Osteocyte (in vitro differentiated cells): ENCODE results near the gene RAB38. TPM values are rescaled to one million over a fixed set of nuclear protein-coding genes. Genes with fewer than 3 reads are reported as not detected.

Source experiments
- DNase-seq: peaks from one replicate; pipeline ENCODE4 v3.0.0; 2021; ENCODE audit warnings: mixed read lengths; ENCODE audit not compliant: unreplicated experiment; ENCODE audit errors: extremely low spot score
- H3K27ac Mint-ChIP-seq: one replicate; pipeline ENCODE4 v1.8.0; 2021; ENCODE audit warnings: mild to moderate bottlenecking, mixed read lengths; ENCODE audit not compliant: unreplicated experiment
- H3K27me3 Mint-ChIP-seq: one replicate; pipeline ENCODE4 v1.8.0; 2021; ENCODE audit warnings: mixed read lengths; ENCODE audit not compliant: unreplicated experiment
- H3K36me3 Mint-ChIP-seq: one replicate; pipeline ENCODE4 v1.8.0; 2021; ENCODE audit warnings: mixed read lengths; ENCODE audit not compliant: unreplicated experiment
- H3K4me1 Mint-ChIP-seq: one replicate; pipeline ENCODE4 v1.8.0; 2021; ENCODE audit warnings: mixed read lengths; ENCODE audit not compliant: unreplicated experiment
- H3K4me3 Mint-ChIP-seq: one replicate; pipeline ENCODE4 v1.8.0; 2021; ENCODE audit warnings: mild to moderate bottlenecking, moderate library complexity, mixed read lengths; ENCODE audit not compliant: unreplicated experiment
- H3K9me3 Mint-ChIP-seq: one replicate; pipeline ENCODE4 v1.8.0; 2021; ENCODE audit warnings: mixed read lengths; ENCODE audit not compliant: unreplicated experiment
- total RNA-seq: library from RNA; stranded (reverse); gene quantifications from 2 replicates; pipeline ENCODE4 v1.2.1, GENCODE V29; 2021
- TF ChIP-seq, protein P1 (sequence below): fragments of 200-600 bp; sonication (generic); IDR thresholded peaks from 2 replicates; pipeline ENCODE4 v1.5.0; 2021; ENCODE audit warnings: antibody characterized with exemption, mild to moderate bottlenecking, moderate library complexity

RAB38 gene
- total RNA-seq, 1 donor from 2014 or later, result not detected

- H3K9me3 Mint-ChIP-seq, result peaks cover 6% of the 10 kb centered on the region
- H3K4me3 Mint-ChIP-seq, result no peak overlapping the region
- no peaks in the 10 kb centered on the region for H3K36me3 Mint-ChIP-seq
- H3K27me3 Mint-ChIP-seq, result peaks cover 4% of the 10 kb centered on the region
- H3K27ac Mint-ChIP-seq, result no peak overlapping the region
- TF ChIP-seq, protein P1, sequence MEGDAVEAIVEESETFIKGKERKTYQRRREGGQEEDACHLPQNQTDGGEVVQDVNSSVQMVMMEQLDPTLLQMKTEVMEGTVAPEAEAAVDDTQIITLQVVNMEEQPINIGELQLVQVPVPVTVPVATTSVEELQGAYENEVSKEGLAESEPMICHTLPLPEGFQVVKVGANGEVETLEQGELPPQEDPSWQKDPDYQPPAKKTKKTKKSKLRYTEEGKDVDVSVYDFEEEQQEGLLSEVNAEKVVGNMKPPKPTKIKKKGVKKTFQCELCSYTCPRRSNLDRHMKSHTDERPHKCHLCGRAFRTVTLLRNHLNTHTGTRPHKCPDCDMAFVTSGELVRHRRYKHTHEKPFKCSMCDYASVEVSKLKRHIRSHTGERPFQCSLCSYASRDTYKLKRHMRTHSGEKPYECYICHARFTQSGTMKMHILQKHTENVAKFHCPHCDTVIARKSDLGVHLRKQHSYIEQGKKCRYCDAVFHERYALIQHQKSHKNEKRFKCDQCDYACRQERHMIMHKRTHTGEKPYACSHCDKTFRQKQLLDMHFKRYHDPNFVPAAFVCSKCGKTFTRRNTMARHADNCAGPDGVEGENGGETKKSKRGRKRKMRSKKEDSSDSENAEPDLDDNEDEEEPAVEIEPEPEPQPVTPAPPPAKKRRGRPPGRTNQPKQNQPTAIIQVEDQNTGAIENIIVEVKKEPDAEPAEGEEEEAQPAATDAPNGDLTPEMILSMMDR, result peak; percentile 57
- H3K4me1 Mint-ChIP-seq, result no peaks in the 10 kb centered on the region
- no peak for DNase-seq
Measured at GRCh38 chr11:88103337-88104206, 71.7 kb downstream of the RAB38 start.

DNA sequence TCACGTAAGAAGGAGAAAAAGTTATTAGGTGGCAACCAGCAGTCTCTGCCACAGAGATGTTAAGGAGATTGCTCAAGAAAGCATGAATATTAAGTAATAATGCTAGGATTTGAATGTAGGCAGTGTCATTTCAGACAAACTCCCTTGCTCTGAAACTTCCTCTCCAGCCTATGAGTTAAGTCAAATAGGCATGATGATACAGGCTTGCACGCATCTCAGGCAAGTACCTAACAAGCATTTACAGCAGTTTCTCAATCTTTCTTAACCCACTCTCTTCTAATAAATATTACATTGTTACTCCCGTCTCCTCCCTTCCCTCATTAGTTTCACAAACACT, 72.7 kb downstream of the RAB38 start:
- no peak for DNase-seq
- peaks cover 4% of the 10 kb centered on the region for H3K27me3 Mint-ChIP-seq
- H3K9me3 Mint-ChIP-seq, result peaks cover 2% of the 10 kb centered on the region
- no peak overlapping the region for H3K27ac Mint-ChIP-seq
- no peaks in the 10 kb centered on the region for H3K36me3 Mint-ChIP-seq
- H3K4me1 Mint-ChIP-seq, result no peaks in the 10 kb centered on the region
- TF ChIP-seq, protein P1, result no peak
- H3K4me3 Mint-ChIP-seq, result no peak overlapping the region

- TF ChIP-seq, protein P1, result no peak
- DNase-seq, result no peak
- H3K36me3 Mint-ChIP-seq, result no peaks in the 10 kb centered on the region
- no peak overlapping the region for H3K27ac Mint-ChIP-seq
- peaks cover 4% of the 10 kb centered on the region for H3K27me3 Mint-ChIP-seq
- H3K4me1 Mint-ChIP-seq, result no peaks in the 10 kb centered on the region
- H3K9me3 Mint-ChIP-seq, result no peaks in the 10 kb centered on the region
- H3K4me3 Mint-ChIP-seq, result no peak overlapping the region
Measured at GRCh38 chr11:88101881-88102597, 73.2 kb downstream of the RAB38 start.

DNA sequence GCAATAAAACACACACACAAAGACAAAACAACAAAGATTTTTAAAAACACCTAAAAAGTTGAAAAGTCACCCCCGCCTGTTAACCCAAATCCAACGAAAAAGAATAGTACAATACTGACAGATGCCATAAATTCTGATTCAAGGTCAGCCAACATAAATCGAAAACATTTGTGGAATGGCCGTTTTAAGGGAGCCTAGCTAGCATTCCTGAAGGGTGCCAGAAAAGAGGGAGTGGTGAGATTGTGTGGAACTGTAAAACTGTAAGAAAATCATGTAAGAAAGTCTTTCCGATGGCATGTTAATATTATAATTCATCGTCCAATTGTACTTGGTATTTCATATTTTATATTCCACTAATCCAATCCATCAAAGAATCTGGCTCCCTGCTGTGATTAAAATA, 75.1 kb downstream of the RAB38 start:
- Mint-ChIP-seq H3K4me3 (no peak overlapping the region), H3K27me3 (no peaks in the 10 kb centered on the region), H3K27ac (no peak overlapping the region), H3K9me3 (no peaks in the 10 kb centered on the region), H3K36me3 (no peaks in the 10 kb centered on the region), H3K4me1 (no peaks in the 10 kb centered on the region)
- TF ChIP-seq, protein P1, result no peak
- no peak for DNase-seq

GRCh38 chr11:88098289-88098688, 77.0 kb downstream of the RAB38 start:
- Mint-ChIP-seq H3K27me3 (no peaks in the 10 kb centered on the region), H3K36me3 (no peaks in the 10 kb centered on the region), H3K4me1 (no peaks in the 10 kb centered on the region), H3K27ac (no peak overlapping the region), H3K9me3 (no peaks in the 10 kb centered on the region), H3K4me3 (no peak overlapping the region)
- TF ChIP-seq, protein P1, result no peak
- no peak for DNase-seq
